ENCODE data around the gene EXOC3L2. TPM values are rescaled to one million over a fixed set of nuclear protein-coding genes. Genes with fewer than 3 reads are reported as not detected.

The EXOC3L2 gene
- total RNA-seq, result 1 to 10 TPM; 1.4 to 4.1 (median 2.7) TPM

DNA sequence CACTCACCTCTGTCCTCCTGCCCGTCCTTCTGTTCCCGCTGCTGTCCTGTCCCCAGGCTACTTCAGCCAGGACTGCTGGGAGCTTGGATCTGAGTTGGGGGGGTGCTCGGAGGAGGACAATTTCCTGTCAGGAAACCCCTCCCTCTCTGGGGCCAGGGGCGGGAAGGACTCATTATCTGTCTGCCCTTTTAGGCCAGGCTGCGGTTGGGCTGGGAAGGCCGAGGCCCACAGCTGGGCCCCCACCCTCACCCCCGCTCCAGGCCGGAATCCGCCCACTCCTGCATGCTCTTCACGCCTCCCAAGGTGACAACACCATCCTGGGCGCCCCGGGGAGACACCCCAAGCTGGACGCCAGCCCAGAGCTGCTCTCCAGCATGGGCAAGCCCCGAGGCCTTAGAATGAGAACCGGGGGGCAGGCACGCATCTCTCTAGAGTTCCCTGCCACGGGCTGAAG, at the start of gene EXOC3L2:
TSS of gene EXOC3L2 (minus strand) at position 74 of the 454 bp plus-strand sequence. CDS start 6,362 bp downstream, outside the sequence.
- ATAC-seq (ENCODE audit: low FRiP score) (no peak), DNase-seq (ENCODE audit: low spot score) (no peak)
- TF ChIP-seq, protein P1, sequence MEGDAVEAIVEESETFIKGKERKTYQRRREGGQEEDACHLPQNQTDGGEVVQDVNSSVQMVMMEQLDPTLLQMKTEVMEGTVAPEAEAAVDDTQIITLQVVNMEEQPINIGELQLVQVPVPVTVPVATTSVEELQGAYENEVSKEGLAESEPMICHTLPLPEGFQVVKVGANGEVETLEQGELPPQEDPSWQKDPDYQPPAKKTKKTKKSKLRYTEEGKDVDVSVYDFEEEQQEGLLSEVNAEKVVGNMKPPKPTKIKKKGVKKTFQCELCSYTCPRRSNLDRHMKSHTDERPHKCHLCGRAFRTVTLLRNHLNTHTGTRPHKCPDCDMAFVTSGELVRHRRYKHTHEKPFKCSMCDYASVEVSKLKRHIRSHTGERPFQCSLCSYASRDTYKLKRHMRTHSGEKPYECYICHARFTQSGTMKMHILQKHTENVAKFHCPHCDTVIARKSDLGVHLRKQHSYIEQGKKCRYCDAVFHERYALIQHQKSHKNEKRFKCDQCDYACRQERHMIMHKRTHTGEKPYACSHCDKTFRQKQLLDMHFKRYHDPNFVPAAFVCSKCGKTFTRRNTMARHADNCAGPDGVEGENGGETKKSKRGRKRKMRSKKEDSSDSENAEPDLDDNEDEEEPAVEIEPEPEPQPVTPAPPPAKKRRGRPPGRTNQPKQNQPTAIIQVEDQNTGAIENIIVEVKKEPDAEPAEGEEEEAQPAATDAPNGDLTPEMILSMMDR (IDR thresholded peaks at IDR 0.05), result no peak

GRCh38 chr19:45294291-45295029, 49.3 kb upstream of the EXOC3L2 start:
- DNase-seq (ENCODE audit: low spot score) (no peak), ATAC-seq (ENCODE audit: low FRiP score) (no peak)
- TF ChIP-seq, protein P1 (IDR thresholded peaks at IDR 0.05), result no peak

DNA sequence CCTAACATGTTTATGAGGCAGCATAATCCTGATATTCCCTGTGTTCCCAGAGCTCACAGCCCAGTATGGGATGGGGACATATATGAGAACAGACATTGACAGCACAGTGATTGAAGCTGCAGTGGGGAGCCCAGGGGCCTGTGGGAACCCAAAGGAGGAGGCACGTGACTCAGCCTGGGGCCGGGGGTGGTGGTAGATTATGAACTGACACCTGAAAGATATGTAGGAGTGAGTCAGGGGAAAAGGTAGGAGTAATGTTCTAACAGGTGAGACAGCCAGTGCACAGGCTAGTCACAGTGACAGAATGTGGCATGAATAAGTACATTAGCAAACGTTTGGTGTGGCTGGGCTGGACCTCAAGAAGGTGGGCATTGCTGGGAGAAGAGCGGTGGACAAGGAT, 48.5 kb upstream of the EXOC3L2 start:
- no peak for DNase-seq (ENCODE audit: low spot score)
- TF ChIP-seq, protein P1 (IDR thresholded peaks at IDR 0.05), result no peak
- no peak for ATAC-seq (ENCODE audit: low FRiP score)

DNA sequence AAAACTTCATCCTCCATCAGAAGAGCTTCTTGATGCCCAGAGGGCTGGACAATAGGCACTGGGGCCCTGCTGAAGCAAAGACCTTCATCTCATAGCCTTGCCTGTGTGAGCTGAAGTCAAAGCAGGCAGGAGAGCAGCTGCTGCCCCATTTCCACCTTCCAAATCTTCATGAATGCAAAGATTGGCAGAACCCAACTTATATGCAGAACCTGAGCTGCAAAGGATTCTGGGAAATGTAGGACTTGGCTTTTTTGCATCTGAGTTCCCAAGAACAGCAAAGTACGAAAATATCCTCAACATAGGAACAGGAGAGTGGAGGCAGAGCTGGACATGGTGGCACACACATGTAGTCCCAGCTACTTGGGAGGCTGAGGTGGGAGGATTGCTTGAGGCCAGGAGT, 46.6 kb upstream of the EXOC3L2 start:
- ATAC-seq (ENCODE audit: low FRiP score), result no peak
- TF ChIP-seq, protein P1 (IDR thresholded peaks at IDR 0.05), result no peak

GRCh38 chr19:45290381-45290931, 45.2 kb upstream of the EXOC3L2 start:
- DNase-seq (ENCODE audit: low spot score), result no peak
- TF ChIP-seq, protein P1 (IDR thresholded peaks at IDR 0.05), result no peak
- no peak for ATAC-seq (ENCODE audit: low FRiP score)

More for the DNA sequence above, 46.6 kb upstream of the EXOC3L2 start:
- no peak for DNase-seq (ENCODE audit: low spot score)

- DNase-seq (ENCODE audit: low spot score) (no peak), ATAC-seq (ENCODE audit: low FRiP score) (no peak)
- TF ChIP-seq, protein P1 (IDR thresholded peaks at IDR 0.05), result no peak
Measured at GRCh38 chr19:45283443-45284033, 38.3 kb upstream of the EXOC3L2 start.

All from omental fat pad (tissue), 4 donors.